K562 (cell line): ENCODE measurements around the gene DPP4. TPM values are rescaled to one million over a fixed set of nuclear protein-coding genes. Genes with fewer than 3 reads are reported as not detected.

Experiments
- ATAC-seq: fragments of 200-7000 bp; cut with Tn5 transposase; 3 replicates; pipeline ENCODE4 v1.9.1; 2020; ENCODE audit warnings: moderate library complexity
- BruUV-seq: library from RNA; stranded (reverse); fragments of 400-500 nt; replicated peaks from 2 replicates; lab custom pipeline; 2021; lab: Mats Ljungman, UMichigan
- CTCF ChIA-PET: fragments of 300-600 bp; formaldehyde crosslinking; extraction: SDS; loops from one replicate; lab custom pipeline; 2021; ENCODE audit warnings: low intra/inter-chr PET ratio; lab: Yijun Ruan, JAX
- POLR2A ChIA-PET: fragments of 300-600, 350-650 bp; sonication (Branson Sonifier 250); formaldehyde crosslinking; extraction: SDS; loops from one replicate; lab custom pipeline; 2021; ENCODE audit warnings: antibody characterized with exemption, inconsistent platforms; lab: Yijun Ruan, JAX
- DNase-seq, 4 experiments: peaks; one replicate each; pipeline versions ENCODE4 v3.0.0 to v3.0.0-alpha.2; 2011 to 2018; ENCODE audit warnings: low spot score in 3 of 4, mixed read lengths in 3 of 4; ENCODE audit errors: extremely low read depth in 1 of 4
- FAIRE-seq: peaks from 2 replicates; lab custom pipeline; 2011; peaks lifted over from hg19 to GRCh38; lab: Jason Lieb, UNC
- H2AFZ ChIP-seq: 2 replicates; pipeline ENCODE4 v1.6.0; 2011; ENCODE audit warnings: low read depth, low read length, control low read depth, inconsistent platforms
- H3K27ac ChIP-seq: fragments of 200-600 bp; 3 replicates; pipeline ENCODE4 v1.8.0; 2011; ENCODE audit warnings: low read depth, mild to moderate bottlenecking, control low read depth, inconsistent platforms, low read length, moderate library complexity, mixed read lengths; ENCODE audit errors: extremely low read depth
- H3K27me3 ChIP-seq, 2 experiments: fragments of 300-600 bp in 1 of 2; 2 replicates in 1 of 2; 3 replicates in 1 of 2; pipeline versions ENCODE4 v1.6.0 to v1.8.0; 2011; ENCODE audit warnings: inconsistent platforms in 2 of 2, low read length in 2 of 2, mild to moderate bottlenecking in 1 of 2, mixed read lengths in 1 of 2, moderate library complexity in 1 of 2; ENCODE audit not compliant: control insufficient read depth in 2 of 2, insufficient read depth in 2 of 2
- H3K36me3 ChIP-seq: fragments of 300-600 bp; 3 replicates; pipeline ENCODE4 v1.8.0; 2011; ENCODE audit warnings: mild to moderate bottlenecking, low read length, inconsistent platforms; ENCODE audit not compliant: control insufficient read depth, insufficient read depth
- H3K4me1 ChIP-seq, 2 experiments: fragments of 200-600 bp in 1 of 2; replicated peaks in 1 of 2; 2 replicates in 1 of 2; 3 replicates in 1 of 2; pipeline versions ENCODE4 v1.5.1 to v1.8.0; 2011; ENCODE audit warnings: inconsistent platforms in 2 of 2, low read length in 2 of 2, mild to moderate bottlenecking in 1 of 2, mixed read lengths in 1 of 2, moderate library complexity in 1 of 2; ENCODE audit not compliant: control insufficient read depth in 2 of 2, insufficient read depth in 2 of 2
- H3K4me2 ChIP-seq: 2 replicates; pipeline ENCODE4 v1.6.1; 2011; ENCODE audit warnings: low read length, control low read depth, inconsistent platforms, mixed read lengths; ENCODE audit not compliant: insufficient read depth
- H3K4me3 ChIP-seq: fragments of 200-600 bp; sonication (generic), shearing (Covaris generic); 2 replicates; pipeline ENCODE4 v1.5.1; 2016; ENCODE audit warnings: control low read depth, inconsistent platforms
- H3K79me2 ChIP-seq: fragments of 200-600 bp; 3 replicates; pipeline ENCODE4 v1.8.0; 2011; ENCODE audit warnings: low read length, inconsistent platforms; ENCODE audit not compliant: control insufficient read depth, insufficient read depth
- H3K9ac ChIP-seq, 2 experiments: 2 replicates each; pipeline versions ENCODE4 v1.6.0 to v1.6.1; 2011; ENCODE audit warnings: low read depth in 2 of 2, low read length in 2 of 2, control low read depth in 1 of 2, inconsistent platforms in 1 of 2, mild to moderate bottlenecking in 1 of 2, mixed read lengths in 1 of 2; ENCODE audit not compliant: insufficient read depth in 1 of 2
- H3K9me1 ChIP-seq: one replicate; pipeline ENCODE4 v1.6.0; 2011; ENCODE audit warnings: inconsistent platforms, mild to moderate bottlenecking, low read length, moderate library complexity; ENCODE audit not compliant: control insufficient read depth, insufficient read depth
- H3K9me3 ChIP-seq: replicated peaks from 2 replicates; pipeline ENCODE4 v1.5.1; 2011; ENCODE audit warnings: low read depth, low read length, inconsistent platforms; ENCODE audit not compliant: control insufficient read depth, insufficient read depth
- H4K20me1 ChIP-seq: replicated peaks from 2 replicates; pipeline ENCODE4 v1.6.1; 2011; ENCODE audit warnings: low read length, inconsistent platforms, mixed read lengths; ENCODE audit not compliant: control insufficient read depth, insufficient read depth
- BCOR ChIP-seq: fragments of 450-650 bp; IDR thresholded peaks from 2 replicates; pipeline ENCODE4 v1.6.1; 2016
- CREB1 ChIP-seq, 2 experiments: sonication (generic) in 1 of 2; formaldehyde crosslinking in 1 of 2; IDR thresholded peaks; 2 replicates each; pipeline versions ENCODE4 v1.6.1 to v1.8.0; 2012 to 2022; ENCODE audit warnings: inconsistent platforms in 1 of 2, mild to moderate bottlenecking in 1 of 2, missing genetic modification reagents in 1 of 2, moderate library complexity in 1 of 2
- FOS ChIP-seq: IDR thresholded peaks from 3 replicates; pipeline ENCODE4 v1.6.1; 2011; ENCODE audit not compliant: insufficient read length; ENCODE audit errors: extremely low read depth
- NCOA4 ChIP-seq: fragments of 450-650 bp; IDR thresholded peaks from 2 replicates; pipeline ENCODE4 v1.6.1; 2018; ENCODE audit warnings: mild to moderate bottlenecking; ENCODE audit not compliant: partially characterized antibody
- PHB2 ChIP-seq: fragments of 450-650 bp; IDR thresholded peaks from 2 replicates; pipeline ENCODE4 v1.6.1; 2017; ENCODE audit warnings: low read depth
- TAF15 ChIP-seq: fragments of 200-400 bp; formaldehyde crosslinking; IDR thresholded peaks from 2 replicates; pipeline ENCODE4 v1.6.1; 2017; ENCODE audit warnings: mild to moderate bottlenecking, low read depth, low read length, moderate library complexity
- TBP ChIP-seq: optimal IDR thresholded peaks from 2 replicates; pipeline ENCODE3; 2011; ENCODE audit warnings: low read depth, low read length, improper control_type of control experiment
- ZNF609 ChIP-seq: sonication (generic); formaldehyde crosslinking; IDR thresholded peaks from 2 replicates; pipeline ENCODE4 v1.8.1; 2023; ENCODE audit warnings: missing genetic modification reagents, mild to moderate bottlenecking, borderline replicate concordance
- ZNF644 ChIP-seq: fragments of 200-800 bp; sonication (Bioruptor generic); IDR thresholded peaks from 2 replicates; pipeline ENCODE4 v1.6.1; 2016; ENCODE audit warnings: low read depth, missing genetic modification characterization, missing compliant biosample characterization
- ZNF696 ChIP-seq: fragments of 250-450 bp; sonication (Bioruptor Pico); conservative IDR thresholded peaks from 2 replicates; pipeline ENCODE4 v1.4.0; 2020; ENCODE audit warnings: mild to moderate bottlenecking, moderate library complexity
- ZNF766 ChIP-seq: fragments of 200-800 bp; sonication (Bioruptor generic); conservative IDR thresholded peaks from 2 replicates; pipeline ENCODE4 v1.6.1; 2016; ENCODE audit warnings: missing genetic modification characterization, missing compliant biosample characterization
- ZNF77 ChIP-seq: fragments of 250-450 bp; sonication (Bioruptor Pico); IDR thresholded peaks from 2 replicates; pipeline ENCODE4 v1.5.0; 2020
- in situ Hi-C: fragments of 300-500 bp; cut with MboI; formaldehyde crosslinking; loops from 4 replicates; pipeline ENCODE4 v1.15.0; 2018; ENCODE audit warnings: inconsistent platforms, mixed read lengths
- intact Hi-C: fragments of 100-400 bp; cut with micrococcal nuclease; formaldehyde crosslinking; loops from 2 replicates; pipeline ENCODE4 v1.14.2; 2022
- polyA plus RNA-seq, 8 experiments: library from polyadenylated mRNA; depleted of rRNA in 4 of 8; stranded (reverse) in 5 of 8; unstranded in 3 of 8; fragments of >200 nt; fragmentation: Nextera tagmentation in 2 of 8; fragmentation: Illumina TruSeq in 1 of 8; extraction: Ambion mirVana in 2 of 8; extraction: Trizol in 1 of 8; gene quantifications; 2 replicates each; pipeline versions ENCODE4 v1.2.1 to v1.2.3, GENCODE V29; 2011 to 2014; ENCODE audit warnings: inconsistent platforms in 1 of 8, missing spikeins in 1 of 8
- total RNA-seq, 7 experiments: library from RNA; depleted of rRNA in 6 of 7; stranded (reverse); fragments of >200 nt in 6 of 7; fragmentation: Illumina TruSeq in 2 of 7; extraction: Trizol in 2 of 7; gene quantifications; 2 replicates each; pipeline versions ENCODE4 v1.2.1 to v1.2.3, GENCODE V29; 2011 to 2021; ENCODE audit warnings: low replicate concordance in 1 of 7
- TF ChIP-seq, protein P1 (sequence below): fragments of 250-450 bp; sonication (Bioruptor Pico); IDR thresholded peaks from 2 replicates; pipeline ENCODE4 v1.8.0; 2022; ENCODE audit warnings: inconsistent platforms

The DPP4 gene
- total and polyA plus RNA-seq, 9 of the 15 experiments (the other 6 are each of a cell fraction or from before 2014, with no cell fraction given) = 0.11 TPM; not detected in 8

DNA sequence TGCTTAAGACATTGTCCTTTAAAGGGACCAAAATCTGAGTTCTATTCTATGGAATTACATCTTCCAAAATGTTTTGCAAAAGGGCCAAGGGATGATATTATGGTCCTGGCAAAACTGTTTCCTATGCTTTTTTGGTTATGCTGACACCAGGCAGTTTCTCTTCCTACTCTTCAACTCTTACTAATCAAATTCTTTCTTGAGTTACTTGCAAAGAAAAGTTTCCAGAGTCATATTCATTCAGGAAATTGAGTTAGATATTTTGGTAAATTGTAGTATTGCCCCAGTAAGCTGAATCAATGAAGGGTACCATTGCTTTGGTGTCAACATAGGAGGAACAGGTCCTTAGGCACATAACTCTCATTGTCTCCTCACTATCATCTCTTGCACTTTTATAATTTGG, 118.8 kb downstream of the DPP4 start (continued):
- TF ChIP-seq, protein P1, sequence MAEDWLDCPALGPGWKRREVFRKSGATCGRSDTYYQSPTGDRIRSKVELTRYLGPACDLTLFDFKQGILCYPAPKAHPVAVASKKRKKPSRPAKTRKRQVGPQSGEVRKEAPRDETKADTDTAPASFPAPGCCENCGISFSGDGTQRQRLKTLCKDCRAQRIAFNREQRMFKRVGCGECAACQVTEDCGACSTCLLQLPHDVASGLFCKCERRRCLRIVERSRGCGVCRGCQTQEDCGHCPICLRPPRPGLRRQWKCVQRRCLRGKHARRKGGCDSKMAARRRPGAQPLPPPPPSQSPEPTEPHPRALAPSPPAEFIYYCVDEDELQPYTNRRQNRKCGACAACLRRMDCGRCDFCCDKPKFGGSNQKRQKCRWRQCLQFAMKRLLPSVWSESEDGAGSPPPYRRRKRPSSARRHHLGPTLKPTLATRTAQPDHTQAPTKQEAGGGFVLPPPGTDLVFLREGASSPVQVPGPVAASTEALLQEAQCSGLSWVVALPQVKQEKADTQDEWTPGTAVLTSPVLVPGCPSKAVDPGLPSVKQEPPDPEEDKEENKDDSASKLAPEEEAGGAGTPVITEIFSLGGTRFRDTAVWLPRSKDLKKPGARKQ (CRISPR knock-in tag) = no peak
- TF ChIP-seq ZNF609 = no peak
- no peak for TF ChIP-seq TAF15

GRCh38 chr2:161954103-161954502, 119.9 kb downstream of the DPP4 start:
- ATAC-seq (no peak), FAIRE-seq (no peak), DNase-seq (no peak)
- H3K36me3 ChIP-seq = no peaks in the 10 kb centered on the region
- no peak overlapping the region for H3K4me2 ChIP-seq
- H3K9me1 ChIP-seq = no peaks in the 10 kb centered on the region
- POLR2A ChIA-PET = no interaction called here
- no peak overlapping the region for H2AFZ ChIP-seq
- intact Hi-C loops = no loop called here
- no peaks in the 10 kb centered on the region for H3K9me3 ChIP-seq
- CTCF ChIA-PET = no interaction called here
- no peaks in the 10 kb centered on the region for H4K20me1 ChIP-seq
- no peak overlapping the region for H3K4me3 ChIP-seq
- BruUV-seq = no TSS peak
- H3K27me3 ChIP-seq = no peaks in the 10 kb centered on the region
- no peak overlapping the region for H3K9ac ChIP-seq
- no peaks in the 10 kb centered on the region for H3K4me1 ChIP-seq
- in situ Hi-C loops = no loop called here
- H3K27ac ChIP-seq = no peak overlapping the region
- H3K79me2 ChIP-seq = no peaks in the 10 kb centered on the region
- TF ChIP-seq FOS = no peak
- no peak for TF ChIP-seq TBP
- no peak for TF ChIP-seq BCOR
- no peak for TF ChIP-seq CREB1 (IDR thresholded peaks at IDR 0.05)
- no peak for TF ChIP-seq CREB1 (CRISPR knock-in tag; IDR thresholded peaks at IDR 0.05)
- no peak for TF ChIP-seq ZNF766
- TF ChIP-seq NCOA4 = no peak
- TF ChIP-seq ZNF696 (CRISPR knock-in tag) = no peak
- no peak for TF ChIP-seq ZNF77 (CRISPR knock-in tag)
- no peak for TF ChIP-seq PHB2
- no peak for TF ChIP-seq ZNF644
